ENCODE measurements around the gene SIX4.

DNA sequence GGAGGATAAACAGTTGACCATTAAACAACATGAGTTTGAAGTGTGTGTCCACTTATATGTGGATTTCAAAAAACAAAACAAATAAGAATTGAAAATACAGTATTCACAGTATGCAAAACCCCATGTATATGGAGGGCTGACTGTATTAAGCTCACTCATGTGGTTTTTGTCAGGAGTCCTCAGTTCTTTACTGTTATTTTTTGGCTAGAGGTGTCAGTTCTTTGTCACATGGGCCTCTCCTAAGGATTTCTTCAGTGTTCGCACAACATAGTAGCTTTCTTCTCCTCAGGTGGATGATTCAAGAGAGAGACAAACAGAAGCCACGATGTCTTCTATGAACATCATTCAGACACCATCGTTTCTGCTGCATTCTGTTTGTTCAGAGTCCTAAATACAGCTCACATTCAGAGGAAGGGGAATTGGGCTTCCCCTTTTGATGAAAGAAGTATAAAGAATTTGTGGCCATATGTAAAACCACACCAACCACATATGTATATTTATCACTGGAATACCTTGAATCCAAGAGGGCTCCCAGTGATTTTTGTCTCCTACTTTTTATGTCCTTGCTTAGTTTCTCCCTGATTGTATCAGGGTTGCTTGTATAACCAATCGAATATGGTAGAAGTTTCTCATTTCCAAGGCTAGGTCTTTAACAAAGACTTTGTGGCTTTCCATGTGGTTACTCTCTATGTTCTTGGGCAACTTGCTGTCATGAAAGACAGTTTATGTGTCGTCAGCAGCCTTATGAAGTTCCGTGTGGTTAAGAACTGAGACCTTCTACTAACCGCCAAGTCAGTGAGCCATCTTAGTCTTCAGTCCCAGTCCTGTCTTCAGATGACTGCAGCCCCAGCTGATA, 29.3 kb upstream of the SIX4 start:
- TF ChIP-seq, protein P1, sequence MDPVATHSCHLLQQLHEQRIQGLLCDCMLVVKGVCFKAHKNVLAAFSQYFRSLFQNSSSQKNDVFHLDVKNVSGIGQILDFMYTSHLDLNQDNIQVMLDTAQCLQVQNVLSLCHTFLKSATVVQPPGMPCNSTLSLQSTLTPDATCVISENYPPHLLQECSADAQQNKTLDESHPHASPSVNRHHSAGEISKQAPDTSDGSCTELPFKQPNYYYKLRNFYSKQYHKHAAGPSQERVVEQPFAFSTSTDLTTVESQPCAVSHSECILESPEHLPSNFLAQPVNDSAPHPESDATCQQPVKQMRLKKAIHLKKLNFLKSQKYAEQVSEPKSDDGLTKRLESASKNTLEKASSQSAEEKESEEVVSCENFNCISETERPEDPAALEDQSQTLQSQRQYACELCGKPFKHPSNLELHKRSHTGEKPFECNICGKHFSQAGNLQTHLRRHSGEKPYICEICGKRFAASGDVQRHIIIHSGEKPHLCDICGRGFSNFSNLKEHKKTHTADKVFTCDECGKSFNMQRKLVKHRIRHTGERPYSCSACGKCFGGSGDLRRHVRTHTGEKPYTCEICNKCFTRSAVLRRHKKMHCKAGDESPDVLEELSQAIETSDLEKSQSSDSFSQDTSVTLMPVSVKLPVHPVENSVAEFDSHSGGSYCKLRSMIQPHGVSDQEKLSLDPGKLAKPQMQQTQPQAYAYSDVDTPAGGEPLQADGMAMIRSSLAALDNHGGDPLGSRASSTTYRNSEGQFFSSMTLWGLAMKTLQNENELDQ (CRISPR knock-in tag; IDR thresholded peaks at IDR 0.05; ENCODE audit: borderline replicate concordance), result no peak
- TF ChIP-seq, protein P2, sequence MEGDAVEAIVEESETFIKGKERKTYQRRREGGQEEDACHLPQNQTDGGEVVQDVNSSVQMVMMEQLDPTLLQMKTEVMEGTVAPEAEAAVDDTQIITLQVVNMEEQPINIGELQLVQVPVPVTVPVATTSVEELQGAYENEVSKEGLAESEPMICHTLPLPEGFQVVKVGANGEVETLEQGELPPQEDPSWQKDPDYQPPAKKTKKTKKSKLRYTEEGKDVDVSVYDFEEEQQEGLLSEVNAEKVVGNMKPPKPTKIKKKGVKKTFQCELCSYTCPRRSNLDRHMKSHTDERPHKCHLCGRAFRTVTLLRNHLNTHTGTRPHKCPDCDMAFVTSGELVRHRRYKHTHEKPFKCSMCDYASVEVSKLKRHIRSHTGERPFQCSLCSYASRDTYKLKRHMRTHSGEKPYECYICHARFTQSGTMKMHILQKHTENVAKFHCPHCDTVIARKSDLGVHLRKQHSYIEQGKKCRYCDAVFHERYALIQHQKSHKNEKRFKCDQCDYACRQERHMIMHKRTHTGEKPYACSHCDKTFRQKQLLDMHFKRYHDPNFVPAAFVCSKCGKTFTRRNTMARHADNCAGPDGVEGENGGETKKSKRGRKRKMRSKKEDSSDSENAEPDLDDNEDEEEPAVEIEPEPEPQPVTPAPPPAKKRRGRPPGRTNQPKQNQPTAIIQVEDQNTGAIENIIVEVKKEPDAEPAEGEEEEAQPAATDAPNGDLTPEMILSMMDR (IDR thresholded peaks at IDR 0.05 in 2 of 3, conservative IDR thresholded peaks at IDR 0.05 in 1 of 3; ENCODE audit: insufficient read depth in 2 of 3, low read depth in 1 of 3, low read length in 3 of 3), result no peak
- TF ChIP-seq ZFP30 (CRISPR knock-in tag; IDR thresholded peaks at IDR 0.05; ENCODE audit: borderline replicate concordance) (no peak), NR2F6 (CRISPR knock-in tag; IDR thresholded peaks at IDR 0.05) (no peak), SMAD3 (CRISPR knock-in tag; conservative IDR thresholded peaks at IDR 0.05) (no peak), HMG20B (CRISPR knock-in tag; IDR thresholded peaks at IDR 0.05) (no peak)

Measured in K562 (cell line).